ENCODE data around the gene RBM12.

RBM12 gene

GRCh38 chr20:35606127-35606526 lies 58.6 kb downstream of the RBM12 start:
- TF ChIP-seq CTCF (conservative IDR thresholded peaks at IDR 0.05): no peak
- TF ChIP-seq ZFX (IDR thresholded peaks at IDR 0.05): no peak
- no peak overlapping the region for H3K27ac ChIP-seq

- H3K27ac ChIP-seq: no peak overlapping the region
- no peak for TF ChIP-seq ZFX (IDR thresholded peaks at IDR 0.05)
- no peak for TF ChIP-seq CTCF (conservative IDR thresholded peaks at IDR 0.05)
Measured at GRCh38 chr20:35604449-35604747, 60.3 kb downstream of the RBM12 start.

- H3K27ac ChIP-seq: no peak overlapping the region
- TF ChIP-seq CTCF (conservative IDR thresholded peaks at IDR 0.05) (no peak), ZFX (IDR thresholded peaks at IDR 0.05) (no peak)
Measured at GRCh38 chr20:35603695-35604448, 60.8 kb downstream of the RBM12 start.

GRCh38 chr20:35602851-35603495 lies 61.7 kb downstream of the RBM12 start:
- TF ChIP-seq CTCF (conservative IDR thresholded peaks at IDR 0.05) (no peak), ZFX (IDR thresholded peaks at IDR 0.05) (no peak)
- no peak overlapping the region for H3K27ac ChIP-seq

GRCh38 chr20:35601990-35602389 lies 62.7 kb downstream of the RBM12 start:
- no peak for TF ChIP-seq CTCF (conservative IDR thresholded peaks at IDR 0.05)
- no peak for TF ChIP-seq ZFX (IDR thresholded peaks at IDR 0.05)
- peak overlapping the region; percentile 62 for H3K27ac ChIP-seq

- peak overlapping the region; percentile 62 for H3K27ac ChIP-seq
- peak; percentile 65 for TF ChIP-seq CTCF (conservative IDR thresholded peaks at IDR 0.05)
- TF ChIP-seq ZFX (IDR thresholded peaks at IDR 0.05): peak; percentile 59; the same call in 1 of the 2 replicates
Measured at GRCh38 chr20:35600993-35601973, 63.4 kb downstream of the RBM12 start.

Measured in C4-2B (cell line).